SK-N-SH treated with all-trans-retinoic acid at 6 μM for 48 hours (cell line): ENCODE measurements around the gene ORM2.
"Not testable (repeated sequence)": the region's sequence is repeated elsewhere in the genome, so short reads cannot be mapped to it uniquely, and the experiment has no call there.

Source experiments
- ATAC-seq: fragments of 200-7000 bp; cut with Tn5 transposase; 3 replicates; pipeline ENCODE4 v1.9.1; 2020; ENCODE audit warnings: mild to moderate bottlenecking, moderate library complexity
- ARNTL ChIP-seq: fragments of 450-650 bp; formaldehyde crosslinking; IDR thresholded peaks from 2 replicates; pipeline ENCODE4 v1.5.0; 2020; ENCODE audit warnings: low read depth, mild to moderate bottlenecking, moderate library complexity, borderline replicate concordance
- BACH2 ChIP-seq: fragments of 250-450 bp; sonication (Bioruptor Pico); IDR thresholded peaks from 2 replicates; pipeline ENCODE4 v1.9.0; 2021; ENCODE audit warnings: mild to moderate bottlenecking, borderline replicate concordance
- CREB5 ChIP-seq: fragments of 250-450 bp; sonication (Bioruptor Pico); IDR thresholded peaks from 2 replicates; pipeline ENCODE4 v1.5.1; 2020; ENCODE audit warnings: low read depth, mild to moderate bottlenecking, moderate library complexity
- CSDC2 ChIP-seq: fragments of 250-450 bp; sonication (Bioruptor Pico); IDR thresholded peaks from 2 replicates; pipeline ENCODE4 v1.5.0; 2020; ENCODE audit warnings: mild to moderate bottlenecking, moderate library complexity
- CSRNP3 ChIP-seq: fragments of 250-450 bp; sonication (Bioruptor Pico); IDR thresholded peaks from 2 replicates; pipeline ENCODE4 v1.5.1; 2021; ENCODE audit warnings: mild to moderate bottlenecking, moderate library complexity
- ESRRG ChIP-seq: fragments of 250-450 bp; sonication (Bioruptor Pico); IDR thresholded peaks from 2 replicates; pipeline ENCODE4 v1.6.1; 2021; ENCODE audit warnings: mild to moderate bottlenecking
- GLIS3 ChIP-seq: fragments of 250-450 bp; sonication (Bioruptor Pico); IDR thresholded peaks from 2 replicates; pipeline ENCODE4 v1.5.0; 2020; ENCODE audit warnings: mild to moderate bottlenecking, moderate library complexity
- ISL1 ChIP-seq: fragments of 250-450 bp; sonication (Bioruptor Pico); IDR thresholded peaks from 2 replicates; pipeline ENCODE4 v2.1.2; 2022; ENCODE audit warnings: mild to moderate bottlenecking, moderate library complexity
- POU6F1 ChIP-seq: fragments of 250-450 bp; sonication (Bioruptor Pico); IDR thresholded peaks from 2 replicates; pipeline ENCODE4 v1.8.0; 2021; ENCODE audit warnings: low read depth, mild to moderate bottlenecking, moderate library complexity, borderline replicate concordance
- PPARA ChIP-seq: fragments of 250-450 bp; sonication (Bioruptor Pico); IDR thresholded peaks from 2 replicates; pipeline ENCODE4 v1.5.0; 2020; ENCODE audit warnings: mild to moderate bottlenecking, borderline replicate concordance
- SNAI2 ChIP-seq: fragments of 250-450 bp; sonication (Bioruptor Pico); IDR thresholded peaks from 2 replicates; pipeline ENCODE4 v1.5.0; 2020; ENCODE audit warnings: mild to moderate bottlenecking, moderate library complexity
- TCF4 ChIP-seq: fragments of 250-450 bp; sonication (Bioruptor Pico); IDR thresholded peaks from 2 replicates; pipeline ENCODE4 v1.8.0; 2021; ENCODE audit warnings: mild to moderate bottlenecking, moderate library complexity, borderline replicate concordance
- TOX ChIP-seq: fragments of 250-450 bp; sonication (Bioruptor Pico); IDR thresholded peaks from 2 replicates; pipeline ENCODE4 v1.8.0; 2021; ENCODE audit warnings: mild to moderate bottlenecking, moderate library complexity, borderline replicate concordance
- TSHZ2 ChIP-seq: fragments of 250-450 bp; sonication (Bioruptor Pico); IDR thresholded peaks from 2 replicates; pipeline ENCODE4 v1.5.0; 2020; ENCODE audit warnings: mild to moderate bottlenecking, moderate library complexity
- ZC3H10 ChIP-seq: fragments of 250-450 bp; sonication (Bioruptor Pico); IDR thresholded peaks from 2 replicates; pipeline ENCODE4 v1.5.1; 2021; ENCODE audit warnings: mild to moderate bottlenecking, moderate library complexity
- ZFP3 ChIP-seq: fragments of 250-450 bp; sonication (Bioruptor Pico); IDR thresholded peaks from 2 replicates; pipeline ENCODE4 v1.5.0; 2020; ENCODE audit warnings: mild to moderate bottlenecking, moderate library complexity
- ZFP30 ChIP-seq: fragments of 450-650 bp; formaldehyde crosslinking; IDR thresholded peaks from 2 replicates; pipeline ENCODE4 v1.5.0; 2022; ENCODE audit warnings: mild to moderate bottlenecking, moderate library complexity
- ZNF565 ChIP-seq: fragments of 450-650 bp; formaldehyde crosslinking; conservative IDR thresholded peaks from 2 replicates; pipeline ENCODE4 v1.5.0; 2020; ENCODE audit warnings: low read depth, mild to moderate bottlenecking, moderate library complexity
- ZNF8 ChIP-seq: fragments of 450-650 bp; formaldehyde crosslinking; IDR thresholded peaks from 2 replicates; pipeline ENCODE4 v1.5.0; 2020; ENCODE audit warnings: mild to moderate bottlenecking, moderate library complexity

The ORM2 gene

GRCh38 chr9:114318416-114318815 lies 11.3 kb upstream of the ORM2 start:
- no peak for ATAC-seq
- TF ChIP-seq ZNF565 (CRISPR knock-in tag), result no peak
- TF ChIP-seq ZC3H10 (CRISPR knock-in tag), result no peak
- no peak for TF ChIP-seq POU6F1 (CRISPR knock-in tag)

- no peak for TF ChIP-seq TCF4 (CRISPR knock-in tag)
- no peak for TF ChIP-seq CSRNP3 (CRISPR knock-in tag)
- no peak for TF ChIP-seq ZFP3 (CRISPR knock-in tag)
- no peak for TF ChIP-seq CREB5 (CRISPR knock-in tag)
- no peak for TF ChIP-seq PPARA
- TF ChIP-seq TOX, result no peak
- no peak for TF ChIP-seq GLIS3
- no peak for TF ChIP-seq ESRRG (CRISPR knock-in tag)
- no peak for TF ChIP-seq SNAI2 (CRISPR knock-in tag)
- no peak for TF ChIP-seq ARNTL (CRISPR knock-in tag)
- TF ChIP-seq, all 23 proteins: peak for 0
- no peak for ATAC-seq
Observed at GRCh38 chr9:114319147-114319546, 10.5 kb upstream of the ORM2 start.

- ATAC-seq, result peak; percentile 51
Observed at GRCh38 chr9:114320710-114321109, 9.0 kb upstream of the ORM2 start.

- peak; percentile 52 for ATAC-seq
- no peak for TF ChIP-seq CREB5 (CRISPR knock-in tag)
- TF ChIP-seq ZNF8 (CRISPR knock-in tag), result no peak
- no peak for TF ChIP-seq CSDC2 (CRISPR knock-in tag)
- no peak for TF ChIP-seq CSRNP3 (CRISPR knock-in tag)
- TF ChIP-seq ZC3H10 (CRISPR knock-in tag), result no peak
- TF ChIP-seq SNAI2 (CRISPR knock-in tag), result no peak
- no peak for TF ChIP-seq ESRRG (CRISPR knock-in tag)
- TF ChIP-seq ZFP30 (CRISPR knock-in tag), result no peak
- no peak for TF ChIP-seq ISL1 (CRISPR knock-in tag)
- TF ChIP-seq TOX, result no peak
- no peak for TF ChIP-seq TSHZ2 (CRISPR knock-in tag)
- no peak for TF ChIP-seq ZNF565 (CRISPR knock-in tag)
- no peak for TF ChIP-seq BACH2 (CRISPR knock-in tag)
- TF ChIP-seq POU6F1 (CRISPR knock-in tag), result no peak
Observed at GRCh38 chr9:114321759-114322158, 7.9 kb upstream of the ORM2 start.

GRCh38 chr9:114322160-114322818 lies 7.4 kb upstream of the ORM2 start:
- ATAC-seq, result not testable (repeated sequence)

GRCh38 chr9:114322831-114323531 lies 6.7 kb upstream of the ORM2 start, which contains the start of gene ORM1:
TSS of gene ORM1 (plus strand) at chr9:114323098. CDS start at chr9:114323134, 36 bp downstream.
- ATAC-seq, result not testable (repeated sequence)
